Neural cell (in vitro differentiated cells): ENCODE results near the gene MBNL2. TPM values are rescaled to one million over a fixed set of nuclear protein-coding genes. Genes with fewer than 3 reads are reported as not detected.
"Not testable (repeated sequence)": the region's sequence is repeated elsewhere in the genome, so short reads cannot be mapped to it uniquely, and the experiment has no call there.

Source experiments
- H2AFZ ChIP-seq: fragments of 200-600, 300-800 bp; sonication (generic), shearing (Covaris generic); 2 replicates; pipeline ENCODE4 v1.6.0; 2014; ENCODE audit warnings: low read depth, mild to moderate bottlenecking, antibody characterized with exemption, low read length, moderate library complexity
- H3F3A ChIP-seq: fragments of 200-600 bp; shearing (Covaris generic); 2 replicates; pipeline ENCODE4 v1.6.1; 2016; ENCODE audit warnings: mild to moderate bottlenecking, moderate library complexity, mixed read lengths, antibody characterized with exemption, low read length; ENCODE audit not compliant: insufficient read depth, poor library complexity, severe bottlenecking
- H3K27ac ChIP-seq: fragments of 200-600, 300-800 bp; sonication (generic), shearing (Covaris generic); 2 replicates; pipeline ENCODE4 v1.5.1; 2014; ENCODE audit warnings: mild to moderate bottlenecking, low read length, moderate library complexity
- H3K27me3 ChIP-seq: fragments of 300-800, 200-600 bp; sonication (generic), shearing (Covaris generic); 2 replicates; pipeline ENCODE4 v1.6.0; 2014; ENCODE audit warnings: mild to moderate bottlenecking, low read depth, low read length, moderate library complexity; ENCODE audit not compliant: insufficient read depth
- H3K36me3 ChIP-seq: fragments of 300-800, 200-600 bp; sonication (generic), shearing (Covaris generic); 2 replicates; pipeline ENCODE4 v1.5.1; 2014; ENCODE audit warnings: mild to moderate bottlenecking, antibody characterized with exemption, low read length, moderate library complexity; ENCODE audit not compliant: insufficient read depth
- H3K4me2 ChIP-seq: fragments of 300-800, 200-600 bp; sonication (generic), shearing (Covaris generic); 2 replicates; pipeline ENCODE4 v1.6.0; 2014; ENCODE audit warnings: mild to moderate bottlenecking, low read length
- H3K4me3 ChIP-seq: fragments of 300-800, 200-600 bp; sonication (generic), shearing (Covaris generic); 2 replicates; pipeline ENCODE4 v1.5.1; 2014; ENCODE audit warnings: mild to moderate bottlenecking, low read length, moderate library complexity
- H3K79me2 ChIP-seq: fragments of 200-600 bp; shearing (Covaris generic); replicated peaks from 2 replicates; pipeline ENCODE4 v1.6.0; 2014; ENCODE audit warnings: mild to moderate bottlenecking, low read length, moderate library complexity; ENCODE audit not compliant: insufficient read depth
- H3K9ac ChIP-seq: fragments of 300-800, 200-600 bp; sonication (generic), shearing (Covaris generic); 2 replicates; pipeline ENCODE4 v1.6.1; 2016; ENCODE audit warnings: mild to moderate bottlenecking, low read length, mixed read lengths
- H3K9me2 ChIP-seq: fragments of 200-600 bp; shearing (Covaris generic); 2 replicates; pipeline ENCODE4 v1.6.1; 2016; ENCODE audit warnings: mild to moderate bottlenecking, low read length, mixed read lengths; ENCODE audit not compliant: insufficient read depth
- H3K9me3 ChIP-seq: fragments of 200-600, 300-800 bp; sonication (generic), shearing (Covaris generic); 2 replicates; pipeline ENCODE4 v1.6.1; 2016; ENCODE audit warnings: mild to moderate bottlenecking, mixed run types, low read length, moderate library complexity, mixed read lengths
- H4K20me1 ChIP-seq: fragments of 200-600 bp; shearing (Covaris generic); 2 replicates; pipeline ENCODE4 v1.6.1; 2016; ENCODE audit warnings: mild to moderate bottlenecking, mixed run types; ENCODE audit not compliant: insufficient read depth
- CTCF ChIP-seq: fragments of 450-650 bp; IDR thresholded peaks from 2 replicates; pipeline ENCODE4 v1.5.1; 2014; ENCODE audit warnings: antibody characterized with exemption, mild to moderate bottlenecking, moderate library complexity; ENCODE audit not compliant: poor library complexity, severe bottlenecking
- EP300 ChIP-seq: fragments of 450-650 bp; conservative IDR thresholded peaks from 2 replicates; pipeline ENCODE4 v1.6.1; 2014; ENCODE audit warnings: antibody characterized with exemption, mild to moderate bottlenecking, moderate library complexity; ENCODE audit not compliant: poor library complexity, severe bottlenecking
- EZH2 ChIP-seq: fragments of 200-600, 300-800 bp; shearing (Covaris generic), sonication (generic); IDR thresholded peaks from 2 replicates; pipeline ENCODE4 v1.6.1; 2014; ENCODE audit warnings: antibody characterized with exemption, low read length, borderline replicate concordance, mild to moderate bottlenecking; ENCODE audit not compliant: insufficient read depth, poor library complexity, severe bottlenecking
- MXI1 ChIP-seq: fragments of 450-650 bp; conservative IDR thresholded peaks from 2 replicates; pipeline ENCODE4 v1.6.1; 2014; ENCODE audit warnings: antibody characterized with exemption, mild to moderate bottlenecking; ENCODE audit not compliant: poor library complexity, severe bottlenecking
- POLR2AphosphoS5 ChIP-seq: IDR thresholded peaks from 2 replicates; pipeline ENCODE4 v1.6.1; 2012
- RAD21 ChIP-seq: fragments of 450-650 bp; conservative IDR thresholded peaks from 2 replicates; pipeline ENCODE4 v1.6.1; 2014; ENCODE audit warnings: antibody characterized with exemption, mild to moderate bottlenecking, moderate library complexity
- SMC3 ChIP-seq: fragments of 450-650 bp; conservative IDR thresholded peaks from 2 replicates; pipeline ENCODE4 v1.6.1; 2014; ENCODE audit warnings: antibody characterized with exemption, mild to moderate bottlenecking, moderate library complexity; ENCODE audit not compliant: poor library complexity
- TAF1 ChIP-seq: IDR thresholded peaks from 2 replicates; pipeline ENCODE4 v1.6.1; 2012; ENCODE audit warnings: low read depth
- polyA plus RNA-seq: library from polyadenylated mRNA; depleted of rRNA; stranded (reverse); fragments of >200 nt; gene quantifications from 2 replicates; pipeline ENCODE4 v1.2.3, GENCODE V29; 2014
- TF ChIP-seq, protein P1 (sequence below): IDR thresholded peaks from 2 replicates; pipeline ENCODE4 v1.6.1; 2012; ENCODE audit warnings: borderline replicate concordance

MBNL2 gene
- polyA plus RNA-seq, 1 donor from 2014 or later: 4.3 TPM

DNA sequence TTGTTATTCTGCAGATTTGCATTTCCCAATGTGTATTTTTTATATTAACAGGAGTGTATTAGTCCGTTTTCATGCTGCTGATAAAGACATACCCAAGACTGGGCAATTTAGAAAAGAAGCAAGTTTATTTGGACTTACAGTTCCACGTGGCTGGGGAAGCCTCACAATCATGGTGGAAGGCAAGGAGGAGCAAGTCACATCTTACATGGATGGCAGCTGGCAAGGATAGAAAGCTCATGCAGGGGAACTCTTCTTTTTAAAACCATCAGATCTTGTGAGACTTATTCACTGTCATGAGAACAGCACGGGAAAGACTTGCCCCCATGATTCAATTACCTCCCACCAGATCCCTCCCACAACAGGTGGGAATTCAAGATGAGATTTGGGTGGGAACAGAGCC lies 14.9 kb upstream of the MBNL2 start:
- H3K27ac ChIP-seq, H4K20me1 ChIP-seq, H3K9ac ChIP-seq, H3K4me3 ChIP-seq, H3K79me2 ChIP-seq, H3K9me2 ChIP-seq, H2AFZ ChIP-seq, H3K9me3 ChIP-seq, H3K36me3 ChIP-seq, H3K27me3 ChIP-seq, H3K4me2 ChIP-seq, H3F3A ChIP-seq: not testable (repeated sequence)

DNA sequence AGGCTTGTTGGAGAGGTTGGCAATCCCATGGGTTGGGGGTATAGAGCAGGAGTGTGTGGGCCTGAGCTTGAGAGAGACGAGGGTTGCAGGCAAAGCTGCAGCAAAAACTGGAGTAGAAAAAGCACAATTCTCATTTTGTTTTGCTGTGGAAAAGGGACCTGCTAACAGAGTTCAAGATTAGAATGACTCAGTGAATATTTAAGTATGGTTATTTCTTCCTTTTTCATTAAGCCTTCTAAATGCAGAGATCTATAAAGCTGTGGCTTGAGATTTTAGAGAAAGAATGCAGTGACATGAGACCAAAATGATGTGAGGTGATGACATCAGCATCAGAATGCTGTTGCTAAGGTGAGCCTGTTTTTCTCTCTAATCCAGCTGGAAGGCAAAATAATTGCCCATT lies 10.8 kb upstream of the MBNL2 start:
- Histone ChIP-seq H3K36me3 (no peaks in the 10 kb centered on the region), H3K9me3 (no peaks in the 10 kb centered on the region), H3K27me3 (no peaks in the 10 kb centered on the region), H3K4me2 (no peak overlapping the region), H4K20me1 (no peaks in the 10 kb centered on the region), H3K9ac (peak overlapping the region; percentile 53), H3K9me2 (no peaks in the 10 kb centered on the region), H2AFZ (peak overlapping the region; percentile 17), H3K27ac (peak overlapping the region; percentile 72), H3K4me3 (no peak overlapping the region), H3K79me2 (no peaks in the 10 kb centered on the region), H3F3A (no peaks in the 10 kb centered on the region)
- peak; percentile 47 for TF ChIP-seq EP300
- TF ChIP-seq CTCF: no peak
- TF ChIP-seq POLR2AphosphoS5: peak; percentile 26
- TF ChIP-seq SMC3: no peak

DNA sequence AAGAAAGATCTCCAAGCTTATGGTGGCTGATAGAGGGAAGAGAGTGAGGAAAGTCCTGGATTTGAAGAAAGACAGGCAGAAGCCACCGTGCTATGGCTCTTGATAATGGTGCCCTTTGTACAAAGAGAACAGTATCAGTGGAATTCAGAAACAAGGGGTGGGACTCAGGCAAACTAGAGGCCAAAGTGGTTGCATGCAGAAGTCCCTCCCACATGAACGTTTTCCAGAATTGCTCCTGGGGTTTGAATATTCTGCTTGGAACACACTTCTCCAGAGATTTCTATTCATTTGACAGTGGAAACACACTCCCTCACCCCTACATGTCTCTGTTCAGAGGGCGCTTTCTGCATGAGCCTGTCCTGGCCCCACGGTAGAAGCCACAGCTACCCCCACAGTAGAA lies 10.1 kb upstream of the MBNL2 start:
- peak overlapping the region; percentile 6 for H3K9ac ChIP-seq
- H3K27ac ChIP-seq: peak overlapping the region; percentile 72
- no peak overlapping the region for H3K4me2 ChIP-seq
- no peaks in the 10 kb centered on the region for H4K20me1 ChIP-seq
- peak overlapping the region; percentile 17 for H2AFZ ChIP-seq
- H3K27me3 ChIP-seq: no peaks in the 10 kb centered on the region
- no peaks in the 10 kb centered on the region for H3K36me3 ChIP-seq
- H3K9me3 ChIP-seq: no peaks in the 10 kb centered on the region
- no peaks in the 10 kb centered on the region for H3K79me2 ChIP-seq
- H3F3A ChIP-seq: no peaks in the 10 kb centered on the region
- no peak overlapping the region for H3K4me3 ChIP-seq
- H3K9me2 ChIP-seq: no peaks in the 10 kb centered on the region
- TF ChIP-seq MXI1: no peak
- TF ChIP-seq EZH2: no peak
- TF ChIP-seq SMC3: no peak
- TF ChIP-seq CTCF: no peak
- TF ChIP-seq, protein P1, sequence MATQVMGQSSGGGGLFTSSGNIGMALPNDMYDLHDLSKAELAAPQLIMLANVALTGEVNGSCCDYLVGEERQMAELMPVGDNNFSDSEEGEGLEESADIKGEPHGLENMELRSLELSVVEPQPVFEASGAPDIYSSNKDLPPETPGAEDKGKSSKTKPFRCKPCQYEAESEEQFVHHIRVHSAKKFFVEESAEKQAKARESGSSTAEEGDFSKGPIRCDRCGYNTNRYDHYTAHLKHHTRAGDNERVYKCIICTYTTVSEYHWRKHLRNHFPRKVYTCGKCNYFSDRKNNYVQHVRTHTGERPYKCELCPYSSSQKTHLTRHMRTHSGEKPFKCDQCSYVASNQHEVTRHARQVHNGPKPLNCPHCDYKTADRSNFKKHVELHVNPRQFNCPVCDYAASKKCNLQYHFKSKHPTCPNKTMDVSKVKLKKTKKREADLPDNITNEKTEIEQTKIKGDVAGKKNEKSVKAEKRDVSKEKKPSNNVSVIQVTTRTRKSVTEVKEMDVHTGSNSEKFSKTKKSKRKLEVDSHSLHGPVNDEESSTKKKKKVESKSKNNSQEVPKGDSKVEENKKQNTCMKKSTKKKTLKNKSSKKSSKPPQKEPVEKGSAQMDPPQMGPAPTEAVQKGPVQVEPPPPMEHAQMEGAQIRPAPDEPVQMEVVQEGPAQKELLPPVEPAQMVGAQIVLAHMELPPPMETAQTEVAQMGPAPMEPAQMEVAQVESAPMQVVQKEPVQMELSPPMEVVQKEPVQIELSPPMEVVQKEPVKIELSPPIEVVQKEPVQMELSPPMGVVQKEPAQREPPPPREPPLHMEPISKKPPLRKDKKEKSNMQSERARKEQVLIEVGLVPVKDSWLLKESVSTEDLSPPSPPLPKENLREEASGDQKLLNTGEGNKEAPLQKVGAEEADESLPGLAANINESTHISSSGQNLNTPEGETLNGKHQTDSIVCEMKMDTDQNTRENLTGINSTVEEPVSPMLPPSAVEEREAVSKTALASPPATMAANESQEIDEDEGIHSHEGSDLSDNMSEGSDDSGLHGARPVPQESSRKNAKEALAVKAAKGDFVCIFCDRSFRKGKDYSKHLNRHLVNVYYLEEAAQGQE: no peak
- no peak for TF ChIP-seq POLR2AphosphoS5
- TF ChIP-seq EP300: no peak
- TF ChIP-seq RAD21: no peak
- TF ChIP-seq TAF1: no peak
